Astrocyte (in vitro differentiated cells and primary cell): Measurements from ENCODE around the gene OTUD5.

Experiments used
- EZH2 ChIP-seq: IDR thresholded peaks from 2 replicates; pipeline ENCODE4 v1.6.1; 2012; ENCODE audit warnings: mild to moderate bottlenecking, low read length, inconsistent platforms; ENCODE audit not compliant: insufficient read depth
- TF ChIP-seq, protein P1 (sequence below): IDR thresholded peaks from 2 replicates; pipeline ENCODE4 v1.5.1; 2011; ENCODE audit warnings: low read depth, mild to moderate bottlenecking, inconsistent platforms, low read length, moderate library complexity; ENCODE audit not compliant: insufficient read depth

DNA sequence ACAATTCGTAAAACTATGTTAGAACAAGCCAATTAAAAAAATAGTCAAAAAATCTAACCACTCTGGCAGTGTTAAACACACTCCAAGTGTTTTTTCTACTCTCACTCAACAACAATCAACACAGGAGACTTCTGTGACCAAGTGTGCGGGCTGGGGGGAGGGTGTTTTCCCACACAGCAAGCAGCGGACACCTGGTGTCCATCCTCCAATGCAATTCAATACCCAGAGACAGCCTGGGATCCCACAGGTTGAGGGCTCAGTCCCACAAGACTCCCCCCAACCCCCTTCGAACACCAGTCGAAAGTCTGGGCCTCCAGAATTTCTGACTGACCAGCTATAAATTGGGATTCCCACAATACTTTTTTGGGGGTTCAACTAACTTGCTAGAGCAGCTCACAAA, 30.3 kb downstream of the OTUD5 start:
- TF ChIP-seq, protein P1, sequence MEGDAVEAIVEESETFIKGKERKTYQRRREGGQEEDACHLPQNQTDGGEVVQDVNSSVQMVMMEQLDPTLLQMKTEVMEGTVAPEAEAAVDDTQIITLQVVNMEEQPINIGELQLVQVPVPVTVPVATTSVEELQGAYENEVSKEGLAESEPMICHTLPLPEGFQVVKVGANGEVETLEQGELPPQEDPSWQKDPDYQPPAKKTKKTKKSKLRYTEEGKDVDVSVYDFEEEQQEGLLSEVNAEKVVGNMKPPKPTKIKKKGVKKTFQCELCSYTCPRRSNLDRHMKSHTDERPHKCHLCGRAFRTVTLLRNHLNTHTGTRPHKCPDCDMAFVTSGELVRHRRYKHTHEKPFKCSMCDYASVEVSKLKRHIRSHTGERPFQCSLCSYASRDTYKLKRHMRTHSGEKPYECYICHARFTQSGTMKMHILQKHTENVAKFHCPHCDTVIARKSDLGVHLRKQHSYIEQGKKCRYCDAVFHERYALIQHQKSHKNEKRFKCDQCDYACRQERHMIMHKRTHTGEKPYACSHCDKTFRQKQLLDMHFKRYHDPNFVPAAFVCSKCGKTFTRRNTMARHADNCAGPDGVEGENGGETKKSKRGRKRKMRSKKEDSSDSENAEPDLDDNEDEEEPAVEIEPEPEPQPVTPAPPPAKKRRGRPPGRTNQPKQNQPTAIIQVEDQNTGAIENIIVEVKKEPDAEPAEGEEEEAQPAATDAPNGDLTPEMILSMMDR = no peak
- TF ChIP-seq EZH2 = no peak
